Hematopoietic multipotent progenitor cell treated with erythropoietin and hydrocortisone succinate and interleukin-3 and kit ligand, for 6 days (in vitro differentiated cells): ENCODE results near the gene DOK3.

Source experiments
- DNase-seq: peaks from one replicate; pipeline ENCODE4 v3.0.0-alpha.2; 2015

DOK3 gene, protein sequence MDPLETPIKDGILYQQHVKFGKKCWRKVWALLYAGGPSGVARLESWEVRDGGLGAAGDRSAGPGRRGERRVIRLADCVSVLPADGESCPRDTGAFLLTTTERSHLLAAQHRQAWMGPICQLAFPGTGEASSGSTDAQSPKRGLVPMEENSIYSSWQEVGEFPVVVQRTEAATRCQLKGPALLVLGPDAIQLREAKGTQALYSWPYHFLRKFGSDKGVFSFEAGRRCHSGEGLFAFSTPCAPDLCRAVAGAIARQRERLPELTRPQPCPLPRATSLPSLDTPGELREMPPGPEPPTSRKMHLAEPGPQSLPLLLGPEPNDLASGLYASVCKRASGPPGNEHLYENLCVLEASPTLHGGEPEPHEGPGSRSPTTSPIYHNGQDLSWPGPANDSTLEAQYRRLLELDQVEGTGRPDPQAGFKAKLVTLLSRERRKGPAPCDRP

DNA sequence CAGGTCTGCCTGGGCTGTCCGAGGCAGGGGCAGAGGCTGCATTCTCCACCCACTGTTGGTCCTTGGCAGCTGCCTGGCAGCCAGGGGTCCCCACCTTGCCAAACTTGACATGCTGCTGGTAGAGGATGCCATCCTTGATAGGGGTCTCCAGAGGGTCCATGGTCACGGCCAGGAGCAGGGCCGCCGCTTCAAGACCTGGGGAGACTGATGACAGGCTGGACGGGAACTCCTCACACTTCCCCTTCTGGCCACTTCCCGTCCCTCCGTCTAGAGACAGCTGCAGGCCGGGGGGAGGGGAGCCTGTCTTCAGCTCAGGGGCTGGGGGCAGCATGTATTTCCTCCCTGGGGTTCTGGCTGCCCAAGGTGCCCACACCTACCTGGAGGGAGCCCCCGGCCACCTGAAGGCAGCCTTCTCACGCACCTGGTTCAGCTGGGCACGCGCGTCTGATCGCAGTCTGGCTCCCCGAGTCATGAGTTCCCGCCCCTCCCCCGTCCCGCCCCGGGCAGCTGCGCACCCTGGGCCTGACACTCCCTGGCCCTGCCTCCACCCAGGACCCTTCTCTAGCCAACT is at the start of gene DOK3:
Gene DOK3, minus strand, starts transcription at position 446 of the 571 bp plus-strand sequence. Its CDS starts 286 bp downstream, at position 160.
- peak; percentile 70 for DNase-seq

GRCh38 chr5:177557796-177558195 is 48.2 kb upstream of the DOK3 start:
- DNase-seq, result no peak

DNA sequence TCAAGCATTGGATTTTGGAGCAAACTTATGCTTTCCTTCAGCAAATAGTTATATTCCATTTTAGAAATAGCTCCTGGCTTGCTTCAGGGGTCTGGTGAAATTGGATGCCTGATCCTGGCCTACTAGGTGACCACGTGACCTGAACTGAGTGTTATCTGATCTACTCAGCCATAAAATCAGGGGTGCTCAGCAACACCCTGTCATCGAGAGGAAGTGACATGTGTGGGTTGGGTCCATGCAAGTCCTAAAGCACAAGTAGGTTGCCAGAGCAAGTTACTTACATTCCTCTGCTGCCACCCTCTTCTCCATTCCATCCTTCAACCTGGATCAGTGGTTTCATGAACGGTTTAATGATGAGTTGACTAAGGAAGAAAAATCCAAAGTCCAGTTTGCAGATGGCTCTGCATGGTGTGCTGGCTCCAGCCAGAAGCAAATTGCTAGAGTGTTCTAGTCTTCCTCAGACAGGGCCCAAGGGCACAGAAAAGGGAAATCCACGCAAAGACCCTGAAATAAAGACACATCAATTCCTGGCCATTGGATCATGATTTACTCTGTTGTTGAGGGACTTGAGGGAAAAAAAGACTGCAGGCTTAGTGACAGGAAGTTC is 47.5 kb upstream of the DOK3 start:
- DNase-seq, result peak; percentile 78

- DNase-seq, result no peak
These were observed 46.0 kb upstream of the DOK3 start for GRCh38 chr5:177555665-177556064.

DNA sequence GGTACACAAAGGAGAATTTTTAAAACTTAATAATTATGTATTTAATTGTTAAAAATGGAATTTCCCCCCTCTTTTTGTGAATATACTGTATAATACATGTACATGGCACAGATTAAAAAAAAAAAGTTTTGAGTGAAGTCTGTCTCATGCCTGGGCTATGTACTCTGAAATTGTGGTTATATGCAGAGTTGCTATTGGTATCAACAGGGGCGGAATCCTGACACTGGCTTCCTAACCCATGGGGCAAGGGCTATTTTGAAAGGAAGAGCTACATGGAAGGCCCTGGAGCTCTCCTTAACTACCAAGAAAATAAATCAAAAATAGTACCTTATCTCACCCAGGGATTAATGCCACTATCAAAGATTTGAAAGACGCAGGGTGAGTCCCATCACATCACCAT is 45.6 kb upstream of the DOK3 start:
- DNase-seq, result no peak

DNA sequence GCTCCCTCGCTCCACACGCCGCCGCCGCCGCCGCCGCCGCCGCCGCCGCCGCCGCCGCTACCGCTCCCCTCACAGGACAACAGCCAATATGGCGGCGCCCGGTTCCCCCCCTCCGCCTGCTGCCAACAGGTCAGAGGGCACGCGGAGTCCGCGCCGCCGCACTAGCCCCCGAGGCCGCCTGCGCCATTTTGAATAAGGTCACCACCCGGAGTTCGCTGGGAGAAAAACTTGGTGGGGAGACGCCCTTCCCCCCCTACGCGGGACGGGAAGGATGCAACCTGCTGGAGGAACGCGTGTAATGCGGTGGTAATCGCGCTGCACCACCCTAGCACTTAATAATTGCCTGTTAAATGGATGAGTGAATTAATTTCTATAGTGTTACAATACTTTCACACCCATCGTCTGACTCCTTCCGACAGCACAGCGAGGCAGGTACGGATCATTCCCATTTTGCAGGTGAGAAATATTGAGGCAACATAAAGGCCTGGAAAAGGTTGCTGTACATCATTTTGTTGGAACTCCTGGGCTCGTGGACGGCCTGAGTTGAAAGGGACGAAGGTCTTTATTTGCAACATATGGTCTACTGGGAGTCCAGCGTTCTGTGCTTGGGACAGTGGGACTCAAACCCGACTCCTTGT is 45.0 kb upstream of the DOK3 start, which contains the start of gene FAM193B:
Gene FAM193B, minus strand, starts transcription at position 90 of the 638 bp plus-strand sequence. CDS start 105 bp downstream, outside the sequence.
- peak; percentile 96 for DNase-seq

GRCh38 chr5:177553671-177554429 is 44.2 kb upstream of the DOK3 start:
- DNase-seq, result peak; percentile 49

GRCh38 chr5:177552839-177553455 is 43.3 kb upstream of the DOK3 start:
- no peak for DNase-seq

DNA sequence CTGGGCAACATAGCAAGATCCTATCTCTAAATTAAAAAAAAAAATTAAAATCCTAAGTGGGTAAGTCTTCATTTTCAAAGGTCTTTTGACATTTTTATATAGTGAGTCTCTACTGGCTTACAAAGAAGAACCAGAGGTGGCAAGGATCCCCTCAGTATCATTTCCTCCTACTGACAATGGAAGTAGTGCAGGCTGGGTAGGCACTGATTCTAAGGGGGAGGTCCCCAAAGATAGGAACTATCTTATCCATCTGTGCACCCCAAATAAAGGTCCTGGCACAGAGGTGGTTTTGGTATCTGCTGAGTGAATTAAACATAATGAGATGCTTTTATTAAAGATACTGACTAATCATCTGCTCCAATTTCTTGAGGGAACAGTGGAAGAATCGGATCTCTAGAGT is 40.5 kb upstream of the DOK3 start:
- no peak for DNase-seq

DNA sequence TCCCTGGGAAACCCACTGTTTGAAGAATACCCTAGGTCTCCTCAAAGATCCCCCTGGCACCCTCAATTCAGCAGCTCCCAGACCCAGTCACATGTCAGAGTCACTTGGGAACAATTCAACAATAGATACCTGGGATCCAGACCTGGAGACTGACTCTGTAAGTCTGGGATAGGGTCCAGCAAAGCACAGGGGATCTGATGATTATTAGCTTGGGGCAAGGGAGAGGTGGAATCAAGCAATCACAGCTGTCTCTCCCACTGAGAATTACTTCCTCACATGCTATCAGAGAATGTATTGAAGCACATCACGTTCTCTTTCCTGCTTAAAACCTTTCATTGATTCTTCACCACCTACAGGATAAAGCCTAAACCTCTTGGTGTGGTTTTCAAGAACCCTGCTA is 38.9 kb upstream of the DOK3 start:
- no peak for DNase-seq

DNA sequence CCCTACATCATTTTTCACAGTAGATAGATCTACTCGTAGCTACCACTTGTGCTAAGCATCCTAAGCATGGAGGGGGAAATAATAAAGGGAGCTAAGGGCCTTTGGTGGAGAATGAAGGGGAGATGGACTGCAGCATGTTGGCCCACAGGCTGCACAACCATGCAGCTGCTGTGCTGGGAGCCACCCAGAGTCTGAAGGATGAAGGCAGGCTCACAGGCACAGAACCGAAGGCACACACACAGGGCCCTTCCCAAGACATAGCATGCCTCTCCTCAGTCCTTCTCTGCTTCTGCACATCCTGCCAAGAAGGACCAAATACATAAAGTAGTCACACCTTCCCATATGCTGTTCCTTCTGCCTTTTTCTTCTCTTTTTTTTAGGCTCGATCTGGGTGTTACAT is 38.1 kb upstream of the DOK3 start:
- DNase-seq, result no peak

GRCh38 chr5:177546258-177546741 is 36.7 kb upstream of the DOK3 start:
- peak; percentile 47 for DNase-seq

- peak; percentile 57 for DNase-seq
These were observed 36.0 kb upstream of the DOK3 start for GRCh38 chr5:177545487-177546257.

GRCh38 chr5:177542816-177543465 is 33.3 kb upstream of the DOK3 start:
- DNase-seq, result no peak

GRCh38 chr5:177540438-177540837 is 30.8 kb upstream of the DOK3 start:
- DNase-seq, result peak; percentile 17

GRCh38 chr5:177539411-177539810 is 29.8 kb upstream of the DOK3 start:
- DNase-seq, result no peak

DNA sequence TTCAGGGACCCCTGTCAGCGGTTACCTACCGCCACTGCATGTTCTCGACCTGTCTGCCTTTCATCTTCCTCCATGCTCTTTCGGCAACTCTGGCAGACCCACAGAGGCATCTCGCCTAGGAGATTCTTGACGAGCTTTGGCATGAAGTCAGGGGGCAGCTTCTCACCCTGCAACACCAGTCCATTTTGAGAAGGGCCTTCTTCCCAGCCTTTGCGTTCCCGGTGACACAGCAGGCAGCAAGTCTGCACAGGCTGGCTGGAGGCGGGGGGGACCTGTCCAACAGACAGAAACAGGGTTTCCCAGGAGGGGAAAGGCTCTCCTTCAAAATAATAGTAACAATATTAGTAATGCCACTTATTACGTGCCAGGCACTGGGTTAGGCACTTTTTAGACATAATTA is 29.2 kb upstream of the DOK3 start:
- no peak for DNase-seq

- no peak for DNase-seq
These were observed 28.0 kb upstream of the DOK3 start for GRCh38 chr5:177537389-177538361.

- no peak for DNase-seq
These were observed 26.8 kb upstream of the DOK3 start for GRCh38 chr5:177536386-177536785.
